ENCODE data around the gene OVAAL.
A peak's percentile ranks its signal among the peaks of the same experiment; 100 is the strongest.

The OVAAL gene

DNA sequence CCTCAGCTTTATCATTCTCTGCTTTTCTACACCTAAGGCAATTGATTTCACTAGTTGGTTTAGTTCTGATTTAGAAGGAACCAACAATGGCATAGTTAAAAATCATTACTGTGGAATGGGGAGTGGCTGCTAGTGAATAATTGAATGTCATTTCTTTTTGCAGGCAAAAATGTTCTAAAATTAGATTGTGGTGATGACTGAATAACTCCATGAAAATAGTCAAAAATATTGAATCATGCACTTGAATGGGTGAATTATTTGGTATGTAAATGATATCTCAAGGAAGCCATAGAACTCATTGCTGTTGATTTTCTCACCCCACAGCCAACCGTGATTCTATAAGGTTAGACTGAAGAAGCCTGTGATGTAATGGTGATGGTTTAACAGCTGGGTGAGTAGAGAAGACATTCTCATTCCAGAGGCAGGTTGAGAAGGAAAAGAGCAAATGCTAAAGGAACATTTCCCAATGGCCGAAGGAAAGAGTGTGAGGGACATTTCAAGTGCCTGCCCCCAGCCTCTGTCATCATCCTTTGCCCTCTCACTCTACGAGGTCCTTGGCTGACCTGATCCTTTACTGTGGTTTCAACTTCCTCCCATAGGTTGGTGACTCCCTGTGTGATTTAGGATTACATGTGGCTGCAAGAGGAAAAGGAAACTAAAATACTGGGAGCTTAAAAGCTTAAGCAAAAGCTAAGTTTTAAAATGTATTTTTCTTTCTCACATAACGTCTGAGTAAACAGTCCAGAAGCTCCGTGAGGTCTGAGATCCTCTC is 12.5 kb downstream of the OVAAL start:
- no peak for DNase-seq (ENCODE audit: low spot score)

DNA sequence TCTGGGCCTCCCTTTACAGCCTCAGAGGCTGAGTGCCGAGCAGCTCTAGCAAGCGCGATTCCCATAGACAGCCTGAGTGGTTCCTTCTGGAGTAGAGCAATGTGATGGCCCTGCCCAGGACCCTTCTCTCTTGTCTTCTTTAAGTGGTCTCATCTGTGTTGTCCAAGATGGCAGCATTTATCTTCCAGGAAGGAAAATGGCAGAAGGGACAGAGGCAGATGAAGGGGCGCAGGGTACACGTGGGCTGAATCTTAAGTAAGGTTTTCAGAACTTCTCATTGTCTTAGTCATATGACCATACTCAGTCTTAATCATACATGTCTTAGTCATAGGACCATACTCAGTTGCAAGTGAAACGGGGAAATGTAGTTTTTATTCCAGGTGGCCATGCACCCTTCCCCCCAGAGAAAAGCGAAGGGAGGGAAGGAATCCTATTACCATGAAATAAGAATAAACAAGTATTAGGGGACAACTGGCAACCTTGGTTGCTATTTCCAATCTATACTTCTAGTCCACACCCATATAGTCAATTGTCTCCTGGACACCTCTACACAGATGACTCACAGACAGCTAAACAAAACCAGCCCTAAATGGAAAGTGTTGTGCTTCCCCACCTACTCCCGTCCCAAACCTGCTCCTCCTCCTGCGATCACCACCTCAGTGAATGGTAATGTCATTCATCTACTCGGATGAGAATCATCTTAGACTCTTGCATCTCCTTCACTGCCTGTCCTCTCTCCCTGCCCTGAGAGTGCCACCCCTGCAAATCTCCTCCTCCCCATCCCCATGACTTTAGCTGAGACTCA is 13.3 kb downstream of the OVAAL start:
- no peak for DNase-seq (ENCODE audit: low spot score)

DNA sequence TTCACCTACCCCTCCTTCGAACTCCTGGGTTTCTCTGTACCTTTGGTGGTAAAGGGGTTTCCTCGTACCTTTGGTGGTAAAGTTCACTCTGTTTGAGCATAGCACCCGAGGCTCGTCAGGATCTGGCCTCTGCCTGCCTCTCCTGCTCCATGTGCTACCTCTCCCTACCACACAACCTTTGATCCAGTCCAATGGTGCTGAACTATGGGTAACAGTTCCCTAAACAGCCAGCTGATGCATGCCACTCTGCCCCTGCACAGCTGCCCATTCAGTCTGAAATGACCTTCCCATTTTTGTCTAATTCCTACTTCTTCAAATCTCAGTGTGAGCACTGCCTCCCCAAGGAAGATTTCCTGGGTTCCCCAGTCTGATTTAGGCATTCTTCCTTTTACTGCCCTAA is 14.0 kb downstream of the OVAAL start:
- DNase-seq (ENCODE audit: low spot score): no peak

DNA sequence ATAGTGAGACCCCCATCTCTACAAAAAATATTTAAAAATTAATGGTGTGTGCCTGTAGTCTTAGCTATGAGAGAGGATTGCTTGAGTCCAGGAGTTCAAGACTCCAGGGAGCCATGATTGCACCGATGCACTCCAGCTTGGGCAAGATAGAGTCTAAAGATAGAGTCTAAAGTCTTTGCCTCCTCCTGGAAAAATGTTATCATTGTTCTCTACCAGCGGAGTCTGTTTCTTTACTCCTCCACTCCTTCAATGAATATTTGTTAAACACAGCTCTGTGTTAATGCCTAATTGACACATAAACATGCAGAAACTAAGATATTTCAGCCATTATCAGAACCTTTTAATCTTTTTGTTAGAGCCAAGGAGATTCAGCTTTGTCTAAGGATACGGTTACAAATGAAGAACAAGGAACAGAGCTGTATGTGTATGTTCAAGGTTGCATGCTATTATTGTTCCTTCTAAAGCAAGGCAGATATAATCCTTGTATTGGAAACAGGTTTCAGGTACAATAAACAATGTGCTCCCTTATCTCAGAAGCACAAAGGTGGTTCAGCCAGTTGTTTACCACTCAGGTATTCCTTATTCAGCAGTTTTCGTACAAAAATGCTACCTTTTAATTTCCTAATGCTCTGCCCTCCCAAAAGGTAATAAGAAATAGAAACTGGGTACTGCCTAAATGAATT is 15.4 kb downstream of the OVAAL start:
- DNase-seq (ENCODE audit: low spot score): no peak

DNA sequence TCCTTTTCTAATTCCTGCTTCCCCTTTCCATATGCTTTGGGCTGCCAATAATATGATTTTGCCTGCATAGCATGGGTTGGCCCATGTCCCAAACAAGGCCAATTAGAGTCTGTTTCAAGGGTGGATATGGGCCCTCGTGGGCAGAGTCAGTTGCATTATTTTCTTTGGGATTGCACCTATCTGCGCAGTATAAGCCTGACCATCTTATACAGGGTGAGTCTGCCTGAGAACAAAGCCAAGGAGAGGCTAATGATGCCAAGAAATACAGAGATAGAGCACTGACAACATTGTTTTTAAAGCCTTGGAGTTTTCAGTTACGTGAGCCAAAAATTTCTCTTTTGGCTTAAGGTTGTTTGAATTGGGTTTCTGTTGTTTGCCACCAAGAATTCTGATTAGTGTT is 18.6 kb downstream of the OVAAL start:
- DNase-seq (ENCODE audit: low spot score): no peak

DNA sequence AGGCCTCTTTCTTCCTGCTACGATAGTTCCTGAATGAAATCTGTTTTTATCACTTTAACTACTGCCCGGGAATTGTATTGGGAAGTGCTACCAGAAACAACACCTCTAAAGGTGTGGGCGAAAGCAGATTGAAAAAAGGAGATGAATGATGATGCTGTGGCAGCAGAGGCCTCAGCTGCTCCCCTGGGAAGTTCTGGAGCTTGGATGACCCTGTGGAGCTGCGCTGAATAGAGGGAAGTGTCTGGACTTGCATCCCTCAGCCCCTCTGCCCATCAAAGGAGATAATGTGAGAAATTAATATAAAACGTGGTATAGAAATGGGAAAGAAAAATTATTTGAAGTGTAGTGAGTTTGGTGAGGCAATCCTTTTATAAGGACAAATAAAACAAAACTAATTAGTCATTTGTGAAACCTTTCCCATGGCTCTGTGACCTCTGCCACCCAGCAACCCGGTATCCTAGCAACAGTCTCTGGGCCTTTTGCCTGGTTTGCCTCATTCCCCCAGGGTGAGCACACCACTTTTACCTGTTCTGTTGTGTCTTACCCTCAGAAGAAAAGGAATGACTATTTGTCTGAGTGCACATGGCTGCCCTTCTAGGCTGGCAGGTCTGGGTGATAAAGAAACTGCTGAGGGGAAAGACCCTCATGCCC is 21.3 kb downstream of the OVAAL start:
- peak; percentile 60 for DNase-seq (ENCODE audit: low spot score)

DNA sequence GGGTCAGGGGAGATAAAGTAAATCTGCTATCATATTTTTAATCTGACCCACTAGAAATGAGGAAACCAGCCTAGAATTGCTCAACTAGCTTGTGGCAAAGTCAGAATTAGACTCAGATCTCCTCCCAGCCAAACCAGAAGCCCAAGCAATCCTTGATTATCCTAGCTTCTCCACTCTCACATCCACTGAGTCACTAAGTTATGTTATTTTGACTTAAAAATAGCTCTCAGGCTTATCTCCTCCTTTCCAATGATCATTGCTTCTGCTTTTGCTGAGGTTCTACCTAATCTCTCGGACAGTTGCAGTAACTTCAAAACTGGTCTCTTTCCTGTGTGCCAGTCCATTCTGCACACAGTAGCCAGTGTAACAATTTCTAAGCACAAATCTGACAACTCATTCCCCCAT is 22.9 kb downstream of the OVAAL start:
- DNase-seq (ENCODE audit: low spot score): no peak

DNA sequence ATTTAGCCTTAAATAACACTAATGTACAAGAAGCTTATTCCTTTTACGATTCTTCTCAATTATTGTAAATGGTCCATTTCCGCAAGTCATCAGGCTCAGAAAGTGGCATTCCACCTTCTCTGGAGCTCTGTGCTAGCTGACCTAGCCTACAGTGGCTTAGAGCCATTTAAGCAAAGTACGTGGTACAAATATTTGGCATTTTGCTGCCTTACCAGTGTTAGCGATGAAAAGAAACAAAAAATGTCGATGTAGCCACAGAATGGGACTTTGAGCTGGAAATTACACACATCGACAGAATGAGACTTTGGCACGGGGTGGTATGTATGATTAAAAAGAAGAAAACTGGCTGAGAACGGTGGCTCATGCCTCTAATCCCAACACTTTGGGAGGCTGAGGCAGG is 26.1 kb downstream of the OVAAL start:
- DNase-seq (ENCODE audit: low spot score): no peak

DNA sequence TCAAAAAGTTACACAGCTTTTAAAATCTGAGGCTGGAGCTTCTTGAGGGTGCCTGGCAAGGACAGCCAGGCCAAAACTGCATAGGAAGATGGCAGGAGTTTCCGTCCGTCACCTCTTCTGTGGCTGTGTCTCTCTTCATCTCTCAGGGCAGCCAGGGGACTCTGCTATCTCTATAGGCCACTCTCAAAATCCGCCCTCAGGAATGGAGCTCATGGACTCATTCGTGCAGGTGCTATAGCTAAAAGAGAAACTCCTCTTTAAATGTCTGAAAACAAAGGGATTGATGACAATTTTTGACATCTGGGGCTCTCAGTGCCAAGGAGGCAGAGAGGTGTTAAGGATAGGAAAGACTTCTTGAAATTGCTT is 27.2 kb downstream of the OVAAL start:
- DNase-seq (ENCODE audit: low spot score): peak; percentile 17

DNA sequence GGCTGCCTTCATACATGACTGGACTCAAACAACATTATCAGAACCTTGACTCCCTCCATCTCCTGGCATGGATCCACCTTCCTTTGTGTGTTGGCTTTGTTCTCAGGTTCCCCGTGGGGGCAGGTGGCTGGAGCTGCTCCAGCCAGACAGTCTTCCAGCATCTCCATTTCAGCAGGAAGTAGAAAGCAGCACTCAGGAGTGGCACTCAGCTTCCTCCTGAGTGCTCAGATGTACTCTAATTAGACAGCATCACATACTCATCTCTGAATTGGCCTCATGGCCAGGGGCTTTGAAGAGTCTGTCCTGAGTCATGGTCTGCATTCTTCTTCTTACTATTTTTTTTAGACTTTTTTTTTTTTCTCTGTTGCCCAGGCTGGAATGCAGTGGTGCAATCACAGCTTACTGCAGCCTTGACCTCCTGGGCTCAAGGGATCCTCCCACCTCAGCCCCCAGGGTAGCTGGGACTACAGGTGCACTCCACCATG is 27.9 kb downstream of the OVAAL start:
- DNase-seq (ENCODE audit: low spot score): peak; percentile 34

DNA sequence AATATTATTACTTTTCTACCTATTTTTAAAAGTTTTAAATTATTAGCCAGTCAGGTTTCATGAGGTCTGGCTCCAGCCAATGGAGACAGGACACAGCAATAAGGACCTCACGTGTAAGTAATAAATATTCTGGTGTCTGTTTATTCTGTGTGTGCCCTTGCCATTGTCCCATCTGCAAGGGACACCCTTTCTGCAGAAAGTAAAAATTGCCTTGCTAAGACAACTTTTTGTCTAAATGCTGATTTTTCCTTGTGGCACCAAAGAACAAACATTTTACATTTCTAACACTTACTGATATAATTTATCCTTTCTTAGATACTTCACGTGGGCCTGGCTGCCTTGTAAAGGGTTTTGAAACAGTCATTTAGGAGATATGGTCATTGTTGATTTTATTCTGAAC is 29.4 kb downstream of the OVAAL start:
- DNase-seq (ENCODE audit: low spot score): peak; percentile 13

DNA sequence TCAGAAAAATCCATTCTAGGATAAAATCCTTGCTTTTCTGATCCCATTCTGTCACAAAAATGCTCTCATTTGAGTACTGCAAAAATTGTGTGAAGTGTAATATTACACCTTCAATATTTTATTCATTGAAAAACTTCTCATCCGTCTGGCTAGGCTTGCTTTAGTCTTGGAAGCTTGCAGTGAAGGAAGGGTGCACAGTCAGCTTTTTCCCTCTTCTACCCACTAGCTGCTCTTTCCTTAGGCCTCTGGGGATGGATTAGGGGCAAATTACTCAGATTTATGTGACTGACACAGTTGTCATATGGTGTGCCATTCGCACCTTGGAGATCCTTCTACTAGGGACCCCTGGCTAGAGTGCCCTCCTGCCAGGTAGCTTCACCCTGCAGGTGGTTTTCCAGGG is 32.1 kb downstream of the OVAAL start:
- DNase-seq (ENCODE audit: low spot score): no peak

DNA sequence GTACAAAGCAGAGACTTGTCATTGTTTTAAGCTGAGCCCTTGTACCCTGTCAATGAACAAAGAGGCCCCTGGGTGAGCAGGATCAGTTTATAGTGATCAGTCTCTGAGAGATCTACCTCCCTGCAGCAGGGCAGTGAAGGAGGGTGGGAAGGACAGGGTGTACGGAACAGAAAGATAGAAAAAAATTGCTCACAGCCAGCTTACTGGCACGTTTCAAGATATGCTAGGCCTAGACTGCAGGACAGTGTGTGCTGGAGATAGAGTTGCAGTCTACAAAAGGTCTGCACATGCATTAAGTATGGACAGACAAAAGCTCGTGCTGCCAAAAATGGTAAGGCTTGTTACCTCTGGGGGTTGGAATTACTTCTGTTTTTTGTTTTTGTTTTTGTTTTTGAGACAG is 34.6 kb downstream of the OVAAL start:
- no peak for DNase-seq (ENCODE audit: low spot score)

DNA sequence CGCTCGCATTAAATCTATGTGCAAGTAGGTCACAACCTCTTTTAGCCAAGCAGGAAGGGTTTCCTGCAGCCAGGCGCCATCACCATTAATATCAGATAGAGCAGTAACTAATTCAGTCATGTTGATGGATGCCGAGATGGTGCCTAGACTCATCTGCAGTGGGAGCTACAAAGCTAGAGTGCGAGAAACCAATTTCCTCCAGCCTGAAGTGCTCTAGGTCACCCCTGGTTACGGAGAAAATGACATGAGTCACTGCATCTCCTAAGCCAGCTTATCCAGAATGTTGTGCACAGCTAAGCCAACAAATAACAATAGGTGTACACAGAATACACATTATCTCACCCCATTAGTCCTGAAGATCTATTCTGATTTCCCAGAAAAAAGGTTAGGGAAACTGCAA is 36.0 kb downstream of the OVAAL start:
- DNase-seq (ENCODE audit: low spot score): no peak

DNA sequence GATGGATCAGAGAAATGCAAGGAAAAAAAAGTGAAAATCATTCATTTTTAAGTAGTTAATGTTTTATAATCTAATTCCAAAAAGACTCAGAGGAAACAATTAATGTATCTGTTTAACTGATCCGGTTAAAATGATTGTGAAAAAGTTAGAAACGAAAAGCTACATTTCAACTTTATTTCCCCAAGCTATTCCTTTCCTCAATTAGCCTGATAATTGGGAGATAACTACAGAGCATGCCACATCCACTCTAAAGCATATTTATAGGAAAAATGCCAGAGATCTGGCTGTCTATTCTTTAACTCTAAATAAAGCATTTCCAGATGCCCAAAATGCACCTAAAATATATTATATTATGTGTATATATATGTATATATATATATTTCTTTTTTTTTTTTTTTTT is 37.2 kb downstream of the OVAAL start:
- no peak for DNase-seq (ENCODE audit: low spot score)

DNA sequence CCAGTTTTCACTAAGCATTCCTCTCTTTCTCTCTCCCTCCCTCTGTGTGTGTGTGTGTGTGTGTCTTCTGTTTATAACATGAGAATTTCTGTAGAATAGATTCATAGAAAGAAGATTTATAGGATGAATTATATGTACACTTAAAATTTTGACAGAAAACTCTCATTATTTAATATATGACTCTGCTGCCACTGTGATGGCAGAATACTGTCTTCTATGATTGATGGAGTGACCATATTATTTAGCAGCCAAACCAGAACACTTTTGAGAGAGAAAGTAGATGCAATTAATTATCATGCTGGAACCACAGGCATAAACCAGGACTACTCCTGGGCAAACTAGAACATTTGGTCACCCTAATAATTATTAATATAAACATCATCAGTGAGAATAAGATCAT is 38.8 kb downstream of the OVAAL start:
- DNase-seq (ENCODE audit: low spot score): no peak

DNA sequence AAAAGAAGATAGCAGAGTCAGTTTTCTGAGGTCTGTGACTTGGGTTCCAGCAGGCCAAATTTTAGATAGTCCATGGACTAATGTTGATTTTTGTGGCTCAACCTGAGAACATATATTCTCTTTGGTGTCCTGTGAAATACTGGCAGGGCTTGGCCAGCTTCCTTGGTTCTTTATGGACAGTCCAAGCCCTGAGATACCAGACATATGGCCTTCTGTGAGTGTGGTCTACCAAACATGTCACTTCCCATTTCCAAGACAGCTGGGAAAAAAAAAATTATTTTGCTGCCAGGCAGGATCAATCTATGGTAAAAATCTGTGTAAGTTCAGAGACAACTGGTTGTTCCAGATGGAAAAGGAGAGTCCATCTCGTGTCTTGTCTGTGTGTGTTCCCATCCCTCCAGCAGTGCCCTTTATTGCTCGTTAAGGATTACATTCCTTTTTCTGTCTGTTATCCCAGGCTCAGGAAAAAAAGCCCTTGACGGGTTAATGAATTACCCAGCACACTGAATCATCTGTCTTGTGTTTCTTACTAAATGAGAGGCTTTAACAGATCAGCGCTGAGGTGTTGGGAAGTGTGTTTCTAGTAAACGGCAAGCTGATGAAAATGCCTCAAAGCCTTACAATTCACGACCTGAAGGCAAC is 39.7 kb downstream of the OVAAL start:
- no peak for DNase-seq (ENCODE audit: low spot score)

DNA sequence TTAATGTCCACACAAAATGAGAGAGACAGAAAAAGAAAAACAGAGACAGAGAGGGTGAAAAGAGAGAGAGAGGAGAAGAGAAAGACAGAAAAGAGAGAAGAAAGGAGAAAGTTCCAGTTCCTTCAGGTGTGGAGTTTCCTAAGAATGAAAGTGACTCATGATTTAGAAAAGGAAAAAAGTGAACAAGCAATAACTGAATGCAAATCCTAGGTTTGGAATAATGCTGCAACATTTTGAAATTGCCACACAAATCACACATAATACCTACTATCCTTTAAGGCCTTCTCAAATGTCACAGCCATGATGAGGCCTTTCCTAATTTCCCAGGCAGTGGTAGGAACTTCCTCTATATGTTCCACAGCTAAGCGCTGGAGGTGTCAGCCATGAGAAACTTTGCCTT is 41.6 kb downstream of the OVAAL start:
- DNase-seq (ENCODE audit: low spot score): no peak

DNA sequence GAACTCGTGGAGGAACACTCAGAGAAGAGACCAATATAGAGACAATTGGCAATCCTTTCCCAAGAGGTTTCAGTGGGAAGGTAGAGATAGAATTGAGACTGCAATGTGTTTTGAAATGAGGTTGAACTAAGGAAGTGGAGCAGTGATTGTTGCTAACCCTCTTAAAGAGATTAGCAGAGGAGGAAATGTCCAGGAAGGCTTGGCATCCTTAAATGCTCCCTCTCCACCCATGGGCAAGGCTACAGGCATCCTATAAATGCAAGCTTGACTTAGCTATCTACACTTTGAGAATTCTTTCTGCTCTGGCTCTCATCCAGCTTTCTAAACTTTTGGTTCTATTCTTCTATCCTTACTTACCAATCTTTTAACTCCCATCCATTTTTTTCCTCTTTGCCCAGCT is 42.7 kb downstream of the OVAAL start:
- no peak for DNase-seq (ENCODE audit: low spot score)

DNA sequence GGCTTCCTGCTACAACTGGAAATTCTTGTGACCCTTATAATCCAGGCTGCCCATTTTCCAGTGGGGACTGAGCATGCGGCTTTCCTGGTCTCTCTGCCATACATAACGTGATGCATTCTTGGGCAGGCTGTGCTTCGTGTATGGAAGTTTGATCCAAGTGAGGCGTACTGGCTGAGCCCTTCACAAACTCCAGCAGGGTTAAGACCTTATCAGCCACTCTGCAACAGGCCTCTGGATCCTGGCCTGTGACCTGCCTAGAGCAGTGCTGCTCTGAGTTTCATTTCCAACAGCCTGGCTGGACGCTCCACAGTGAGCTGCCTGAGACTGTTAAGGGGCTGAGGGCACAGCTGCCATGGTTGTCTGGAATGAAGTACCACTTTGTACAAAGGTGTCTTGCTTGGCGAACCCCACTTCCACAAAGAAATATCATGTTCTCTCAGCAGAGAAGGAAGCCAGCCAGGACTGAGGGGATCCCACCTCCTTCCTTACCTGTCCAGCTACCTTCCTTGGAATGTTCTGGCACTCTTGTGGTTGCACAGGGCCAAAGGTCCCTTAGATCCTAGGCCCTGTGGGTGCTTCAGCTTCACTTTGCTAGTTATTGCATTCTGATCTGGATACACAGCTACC is 44.6 kb downstream of the OVAAL start:
- no peak for DNase-seq (ENCODE audit: low spot score)

DNA sequence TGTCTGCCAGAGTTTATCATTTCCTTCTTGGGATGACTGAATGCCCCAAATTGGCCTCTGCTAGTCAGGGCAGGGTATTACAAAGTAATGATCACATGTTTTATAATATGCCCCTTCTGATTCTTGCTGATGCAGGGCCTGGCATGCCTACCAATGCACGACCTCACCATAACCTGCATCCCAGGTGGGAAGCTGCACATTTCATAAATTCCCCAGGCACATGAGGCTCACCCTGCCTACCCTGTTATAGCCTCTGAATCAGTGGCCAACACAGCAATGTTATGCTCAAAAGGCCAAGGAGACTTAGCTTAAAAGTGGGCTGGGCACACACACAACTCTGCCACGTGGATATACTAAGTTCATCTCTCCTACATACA is 45.1 kb downstream of the OVAAL start:
- DNase-seq (ENCODE audit: low spot score): no peak

DNA sequence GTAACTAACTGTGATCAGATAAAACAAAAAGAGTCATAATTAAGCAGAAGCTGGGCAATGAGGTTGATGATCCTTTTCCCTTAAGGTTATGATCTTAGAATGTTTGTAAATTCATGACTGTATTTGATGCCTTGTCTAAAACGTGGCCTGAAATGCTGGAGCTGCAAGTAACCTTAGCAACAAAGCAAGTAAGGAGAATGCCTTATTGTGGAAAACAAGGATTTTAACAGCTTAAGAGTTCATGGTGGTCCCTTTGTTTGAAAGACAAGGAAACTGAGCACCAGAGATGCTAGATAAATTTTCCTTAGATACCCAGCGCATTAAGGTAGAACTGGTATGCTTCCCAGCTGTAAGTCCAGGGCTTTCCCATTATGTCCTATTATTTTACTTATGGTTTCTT is 47.4 kb downstream of the OVAAL start:
- DNase-seq (ENCODE audit: low spot score): no peak
